HEK293 (cell line): ENCODE results near the gene SNCB.

ENCODE experiments used
- BCL11A ChIP-seq: fragments of 450-650 bp; formaldehyde crosslinking; IDR thresholded peaks from 2 replicates; pipeline ENCODE4 v1.5.1; 2016; ENCODE audit warnings: low read depth, missing biosample characterization, missing genetic modification characterization
- GLIS2 ChIP-seq: fragments of 450-650 bp; formaldehyde crosslinking; IDR thresholded peaks from 2 replicates; pipeline ENCODE4 v1.5.1; 2016; ENCODE audit warnings: missing biosample characterization, missing genetic modification characterization
- KLF1 ChIP-seq: fragments of 450-650 bp; formaldehyde crosslinking; IDR thresholded peaks from 2 replicates; pipeline ENCODE4 v1.5.1; 2016; ENCODE audit warnings: missing biosample characterization, missing genetic modification characterization
- KLF17 ChIP-seq: fragments of 450-650 bp; formaldehyde crosslinking; IDR thresholded peaks from 2 replicates; pipeline ENCODE4 v1.5.1; 2016; ENCODE audit warnings: missing biosample characterization, missing genetic modification characterization
- KLF7 ChIP-seq: fragments of 450-650 bp; formaldehyde crosslinking; IDR thresholded peaks from 2 replicates; pipeline ENCODE4 v1.5.1; 2016; ENCODE audit warnings: missing biosample characterization, missing genetic modification characterization, borderline replicate concordance
- KLF8 ChIP-seq: fragments of 450-650 bp; formaldehyde crosslinking; IDR thresholded peaks from 2 replicates; pipeline ENCODE4 v1.5.1; 2016; ENCODE audit warnings: missing biosample characterization, missing genetic modification characterization
- MYNN ChIP-seq: fragments of 450-650 bp; formaldehyde crosslinking; IDR thresholded peaks from 2 replicates; pipeline ENCODE4 v1.5.1; 2016; ENCODE audit warnings: missing biosample characterization, missing genetic modification characterization, borderline replicate concordance
- PRDM6 ChIP-seq: fragments of 450-650 bp; formaldehyde crosslinking; IDR thresholded peaks from 2 replicates; pipeline ENCODE4 v1.5.1; 2017; ENCODE audit warnings: missing biosample characterization, missing genetic modification characterization
- SP3 ChIP-seq: fragments of 450-650 bp; formaldehyde crosslinking; IDR thresholded peaks from 2 replicates; pipeline ENCODE4 v1.5.1; 2016; ENCODE audit warnings: missing biosample characterization, missing genetic modification characterization
- TCF7L2 ChIP-seq: IDR thresholded peaks from 2 replicates; pipeline ENCODE4 v1.6.1; 2011; ENCODE audit warnings: low read depth, mild to moderate bottlenecking, inconsistent platforms, low read length, moderate library complexity, borderline replicate concordance
- YY1 ChIP-seq: fragments of 450-650 bp; formaldehyde crosslinking; IDR thresholded peaks from 2 replicates; pipeline ENCODE4 v1.5.1; 2018; ENCODE audit warnings: missing biosample characterization, missing genetic modification characterization
- ZBTB17 ChIP-seq: fragments of 450-650 bp; formaldehyde crosslinking; IDR thresholded peaks from 2 replicates; pipeline ENCODE4 v1.5.1; 2016; ENCODE audit warnings: missing biosample characterization, missing genetic modification characterization
- ZBTB20 ChIP-seq: fragments of 450-650 bp; formaldehyde crosslinking; IDR thresholded peaks from 2 replicates; pipeline ENCODE4 v1.5.1; 2016; ENCODE audit warnings: missing biosample characterization, missing genetic modification characterization
- ZFHX2 ChIP-seq: fragments of 450-650 bp; formaldehyde crosslinking; conservative IDR thresholded peaks from 2 replicates; pipeline ENCODE4 v1.5.1; 2016; ENCODE audit warnings: missing biosample characterization, missing genetic modification characterization
- ZIC2 ChIP-seq: fragments of 450-650 bp; formaldehyde crosslinking; IDR thresholded peaks from 2 replicates; pipeline ENCODE4 v1.5.1; 2016; ENCODE audit warnings: missing biosample characterization, missing genetic modification characterization
- ZNF10 ChIP-seq: fragments of 450-650 bp; formaldehyde crosslinking; IDR thresholded peaks from 2 replicates; pipeline ENCODE4 v1.5.1; 2017; ENCODE audit warnings: missing biosample characterization, missing genetic modification characterization
- ZNF138 ChIP-seq: fragments of 450-650 bp; formaldehyde crosslinking; IDR thresholded peaks from 2 replicates; pipeline ENCODE4 v1.5.1; 2016; ENCODE audit warnings: missing biosample characterization, missing genetic modification characterization, borderline replicate concordance
- ZNF184 ChIP-seq: fragments of 450-650 bp; IDR thresholded peaks from 2 replicates; pipeline ENCODE4 v1.5.1; 2018; ENCODE audit warnings: missing biosample characterization, mild to moderate bottlenecking, missing genetic modification characterization
- ZNF2 ChIP-seq: fragments of 450-650 bp; formaldehyde crosslinking; IDR thresholded peaks from 2 replicates; pipeline ENCODE4 v1.5.1; 2016; ENCODE audit warnings: missing biosample characterization, missing genetic modification characterization
- ZNF223 ChIP-seq: fragments of 450-650 bp; formaldehyde crosslinking; IDR thresholded peaks from 2 replicates; pipeline ENCODE4 v1.5.1; 2016; ENCODE audit warnings: missing biosample characterization, missing genetic modification characterization
- ZNF280D ChIP-seq: fragments of 450-650 bp; formaldehyde crosslinking; IDR thresholded peaks from 2 replicates; pipeline ENCODE4 v1.5.1; 2016; ENCODE audit warnings: missing biosample characterization, missing genetic modification characterization
- ZNF335 ChIP-seq: fragments of 450-650 bp; formaldehyde crosslinking; conservative IDR thresholded peaks from 2 replicates; pipeline ENCODE4 v1.5.1; 2016; ENCODE audit warnings: missing biosample characterization, missing genetic modification characterization
- ZNF426 ChIP-seq: fragments of 450-650 bp; formaldehyde crosslinking; IDR thresholded peaks from 2 replicates; pipeline ENCODE4 v1.5.1; 2017; ENCODE audit warnings: missing biosample characterization, missing genetic modification characterization, mild to moderate bottlenecking, inconsistent platforms, moderate library complexity
- ZNF473 ChIP-seq: fragments of 450-650 bp; formaldehyde crosslinking; IDR thresholded peaks from 2 replicates; pipeline ENCODE4 v1.5.1; 2017; ENCODE audit warnings: missing biosample characterization, missing genetic modification characterization
- ZNF510 ChIP-seq: fragments of 450-650 bp; formaldehyde crosslinking; IDR thresholded peaks from 2 replicates; pipeline ENCODE4 v1.5.1; 2018; ENCODE audit warnings: mild to moderate bottlenecking, missing genetic modification characterization, missing biosample characterization; ENCODE audit not compliant: insufficient replicate concordance
- ZNF529 ChIP-seq: fragments of 450-650 bp; formaldehyde crosslinking; IDR thresholded peaks from 2 replicates; pipeline ENCODE4 v1.5.1; 2017; ENCODE audit warnings: missing genetic modification characterization, missing biosample characterization; ENCODE audit not compliant: insufficient replicate concordance
- ZNF580 ChIP-seq: fragments of 450-650 bp; formaldehyde crosslinking; IDR thresholded peaks from 2 replicates; pipeline ENCODE4 v1.5.1; 2016; ENCODE audit warnings: missing biosample characterization, missing genetic modification characterization
- ZNF76 ChIP-seq: fragments of 450-650 bp; formaldehyde crosslinking; IDR thresholded peaks from 2 replicates; pipeline ENCODE4; 2016; ENCODE audit warnings: low read depth, missing biosample characterization, missing genetic modification characterization, borderline replicate concordance
- ZSCAN18 ChIP-seq: fragments of 450-650 bp; formaldehyde crosslinking; IDR thresholded peaks from 2 replicates; pipeline ENCODE4 v1.5.1; 2016; ENCODE audit warnings: missing biosample characterization, missing genetic modification characterization
- ZXDB ChIP-seq: fragments of 450-650 bp; formaldehyde crosslinking; IDR thresholded peaks from 2 replicates; pipeline ENCODE4 v1.5.1; 2016; ENCODE audit warnings: missing biosample characterization, missing genetic modification characterization

Gene SNCB

GRCh38 chr5:176647030-176647842 is 16.9 kb upstream of the SNCB start, which contains the start of gene TSPAN17 (continued):
- TF ChIP-seq BCL11A (no peak), YY1 (peak; percentile 31; the same call in 1 of the 2 replicates), ZBTB20 (tag by site-specific recombination) (peak; percentile 50), ZXDB (tag by site-specific recombination) (0 out of 2 replicates have a peak, but pooled peaks have one; percentile 21), ZNF2 (peak; percentile 27; the same call in 1 of the 2 replicates), KLF1 (peak; percentile 57; the same call in 1 of the 2 replicates), KLF8 (tag by site-specific recombination) (peak; percentile 23), ZIC2 (peak; percentile 83), TCF7L2 (no peak), GLIS2 (tag by site-specific recombination) (peak; percentile 62), SP3 (tag by site-specific recombination) (peak; percentile 84), ZNF76 (peak; percentile 51; the same call in 1 of the 2 replicates), ZBTB17 (tag by site-specific recombination) (peak; percentile 58), MYNN (no peak), PRDM6 (tag by site-specific recombination) (no peak), ZNF223 (tag by site-specific recombination) (no peak), KLF7 (tag by site-specific recombination) (peak; percentile 68; the same call in 1 of the 2 replicates), ZNF473 (tag by site-specific recombination) (no peak), ZNF184 (tag by site-specific recombination) (no peak), ZNF510 (no peak), KLF17 (0 out of 2 replicates have a peak, but pooled peaks have one; percentile 27), ZNF580 (tag by site-specific recombination) (peak; percentile 61; the same call in 1 of the 2 replicates), ZNF10 (tag by site-specific recombination) (peak; percentile 49; the same call in 1 of the 2 replicates), ZNF529 (tag by site-specific recombination) (no peak), ZNF280D (tag by site-specific recombination) (no peak), ZSCAN18 (no peak), ZNF335 (peak; percentile 81), ZFHX2 (tag by site-specific recombination) (peak; percentile 47; the same call in 1 of the 2 replicates), ZNF138 (tag by site-specific recombination) (no peak), ZNF426 (tag by site-specific recombination) (no peak)
